ENCODE results near the gene CDK2. TPM values are rescaled to one million over a fixed set of nuclear protein-coding genes. Genes with fewer than 3 reads are reported as not detected.
"Not testable (repeated sequence)": the region's sequence is repeated elsewhere in the genome, so short reads cannot be mapped to it uniquely, and the experiment has no call there.

CDK2 gene
- polyA plus RNA-seq (2013, experiment 1 of 2): 69.3 TPM
- polyA plus RNA-seq (2013, experiment 2 of 2): 71.8 TPM

DNA sequence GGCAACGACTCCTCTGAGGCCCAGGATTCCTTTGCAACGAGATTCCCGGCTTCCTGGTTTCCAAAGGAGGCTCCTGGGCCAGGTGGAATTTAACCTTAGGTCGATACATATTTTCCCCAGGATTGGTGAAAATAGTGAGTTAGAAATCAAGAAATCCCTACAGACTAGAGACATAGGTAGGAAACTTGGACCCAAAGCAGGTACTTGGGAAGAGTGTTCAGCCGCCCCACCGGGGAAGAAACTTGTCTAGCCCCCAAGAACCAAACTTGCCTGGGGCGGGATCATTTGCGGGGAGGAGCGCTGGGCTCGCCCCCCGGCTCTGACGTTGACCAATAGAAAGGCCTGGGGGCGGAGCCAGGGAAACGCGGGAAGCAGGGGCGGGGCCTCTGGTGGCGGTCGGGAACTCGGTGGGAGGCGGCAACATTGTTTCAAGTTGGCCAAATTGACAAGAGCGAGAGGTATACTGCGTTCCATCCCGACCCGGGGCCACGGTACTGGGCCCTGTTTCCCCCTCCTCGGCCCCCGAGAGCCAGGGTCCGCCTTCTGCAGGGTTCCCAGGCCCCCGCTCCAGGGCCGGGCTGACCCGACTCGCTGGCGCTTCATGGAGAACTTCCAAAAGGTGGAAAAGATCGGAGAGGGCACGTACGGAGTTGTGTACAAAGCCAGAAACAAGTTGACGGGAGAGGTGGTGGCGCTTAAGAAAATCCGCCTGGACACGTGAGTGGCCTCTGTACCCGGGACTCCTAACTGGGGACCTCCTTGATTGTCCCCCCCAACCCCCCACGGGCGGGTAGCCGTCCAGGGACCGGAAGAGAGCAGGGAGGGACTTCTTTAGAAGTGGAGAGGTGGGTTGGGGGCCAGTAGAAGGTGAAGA is at the start of gene CDK2:
Gene CDK2 (plus strand): TSS at position 423 of the 874 bp plus-strand sequence. CDS start 179 bp downstream, at position 602.
- Histone ChIP-seq H3K14ac (ENCODE audit: low read length) (no peak within 1 kb of the TSS), H3K27me3 (ENCODE audit: control insufficient read depth in 3 of 3, insufficient read depth in 3 of 3, low read depth in 1 of 3, low read length in 3 of 3) (no peaks in the 10 kb centered on the region), H3K23ac (ENCODE audit: low read depth, low read length, poor library complexity) (peak within 1 kb of the TSS; percentile 20), H3K18ac (ENCODE audit: low read length) (peak within 1 kb of the TSS; percentile 96), H3K4ac (ENCODE audit: low read length) (peak within 1 kb of the TSS; percentile 5), H2BK15ac (ENCODE audit: low read length) (peak within 1 kb of the TSS; percentile 19), H3K9me3 (replicated peaks in 1 of 2; ENCODE audit: control insufficient read depth in 2 of 2, insufficient read depth in 1 of 2, low read depth in 1 of 2, low read length in 2 of 2) (no peaks in the 10 kb centered on the region), H2BK120ac (ENCODE audit: low read depth, low read length) (no peak within 1 kb of the TSS), H3K4me3 (ENCODE audit: low read length in 2 of 2) (peak within 1 kb of the TSS; percentile 82 to 95), H2AK5ac (ENCODE audit: low read depth, low read length) (peak within 1 kb of the TSS; percentile 66), H3K27ac (replicated peaks; ENCODE audit: low read length) (peak within 1 kb of the TSS; percentile 80), H2BK5ac (ENCODE audit: low read length) (peak within 1 kb of the TSS; percentile 70), H2AFZ (ENCODE audit: low read length) (peak within 1 kb of the TSS; percentile 97), H3K36me3 (replicated peaks in 1 of 2; ENCODE audit: control insufficient read depth in 2 of 2, insufficient read depth in 2 of 2, low read length in 2 of 2) (peaks cover 14 to 41% of the 10 kb centered on the region in 2 donors), H3K9ac (ENCODE audit: low read depth, low read length, poor library complexity) (peak within 1 kb of the TSS; percentile 84), H3K79me1 (ENCODE audit: low read depth, low read length) (peaks cover 1% of the 10 kb centered on the region), H4K8ac (ENCODE audit: low read depth, low read length) (no peak within 1 kb of the TSS), H3K4me1 (ENCODE audit: control insufficient read depth in 2 of 2, insufficient read depth in 1 of 2, low read depth in 1 of 2, low read length in 2 of 2) (peaks cover 8 to 20% of the 10 kb centered on the region in 2 donors), H2BK12ac (ENCODE audit: low read length) (no peak within 1 kb of the TSS), H3K4me2 (ENCODE audit: insufficient read depth, low read length, poor library complexity, severe bottlenecking) (peak within 1 kb of the TSS; percentile 79), H4K91ac (ENCODE audit: low read depth, low read length, poor library complexity) (no peak within 1 kb of the TSS)
- DNase-seq (ENCODE audit: low spot score): peak; percentile 89
- WGBS, 2 donors (ENCODE audit: extremely low coverage in 2 of 2, insufficient read length in 2 of 2, insufficient replicate concordance in 1 of 2): no CpG with 5 or more reads among the region's 45 CpGs

DNA sequence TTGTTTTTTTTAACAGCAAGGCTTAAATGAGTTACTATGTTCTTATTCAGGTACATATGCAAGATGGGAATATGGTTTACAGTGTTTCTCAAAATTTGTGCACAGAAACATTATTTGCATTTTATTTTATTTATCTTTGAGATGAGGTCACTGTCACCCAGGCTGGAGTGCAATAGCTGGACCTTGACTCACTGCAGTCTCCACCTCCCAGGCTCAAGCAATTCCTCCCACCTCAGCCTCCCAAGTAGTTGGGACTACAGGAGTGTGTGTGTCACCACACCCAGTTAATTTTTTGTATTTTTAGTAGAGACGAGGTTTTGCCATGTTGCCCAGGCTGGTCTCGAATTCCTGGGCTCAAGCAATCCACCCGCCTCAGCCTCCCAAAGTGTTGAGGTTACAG is 47.6 kb upstream of the CDK2 start:
- not testable (repeated sequence) for H2AFZ ChIP-seq (ENCODE audit: low read length); H3K18ac ChIP-seq (ENCODE audit: low read length); H3K9ac ChIP-seq (ENCODE audit: low read depth, low read length, poor library complexity); H3K79me1 ChIP-seq (ENCODE audit: low read depth, low read length); H3K4me2 ChIP-seq (ENCODE audit: insufficient read depth, low read length, poor library complexity, severe bottlenecking); H3K4me1 ChIP-seq (ENCODE audit: control insufficient read depth in 2 of 2, insufficient read depth in 1 of 2, low read depth in 1 of 2, low read length in 2 of 2); H3K23ac ChIP-seq (ENCODE audit: low read depth, low read length, poor library complexity); H3K4ac ChIP-seq (ENCODE audit: low read length); H2BK120ac ChIP-seq (ENCODE audit: low read depth, low read length); H2BK12ac ChIP-seq (ENCODE audit: low read length); H2AK5ac ChIP-seq (ENCODE audit: low read depth, low read length); H3K14ac ChIP-seq (ENCODE audit: low read length); H3K4me3 ChIP-seq (ENCODE audit: low read length in 2 of 2); H3K27me3 ChIP-seq (ENCODE audit: control insufficient read depth in 3 of 3, insufficient read depth in 3 of 3, low read depth in 1 of 3, low read length in 3 of 3); DNase-seq (ENCODE audit: low spot score); H3K27ac ChIP-seq (replicated peaks; ENCODE audit: low read length); H2BK15ac ChIP-seq (ENCODE audit: low read length); H4K8ac ChIP-seq (ENCODE audit: low read depth, low read length); H3K9me3 ChIP-seq (replicated peaks in 1 of 2; ENCODE audit: control insufficient read depth in 2 of 2, insufficient read depth in 1 of 2, low read depth in 1 of 2, low read length in 2 of 2); H2BK5ac ChIP-seq (ENCODE audit: low read length); H4K91ac ChIP-seq (ENCODE audit: low read depth, low read length, poor library complexity)
- WGBS, 2 donors (ENCODE audit: extremely low coverage in 2 of 2, insufficient read length in 2 of 2, insufficient replicate concordance in 1 of 2): no CpG with 5 or more reads among the region's 3 CpGs
- peaks cover 4 to 79% of the 10 kb centered on the region in 2 donors for H3K36me3 ChIP-seq (replicated peaks in 1 of 2; ENCODE audit: control insufficient read depth in 2 of 2, insufficient read depth in 2 of 2, low read length in 2 of 2)

GRCh38 chr12:55922126-55922525 is 44.5 kb upstream of the CDK2 start:
- Histone ChIP-seq H3K36me3 (replicated peaks in 1 of 2; ENCODE audit: control insufficient read depth in 2 of 2, insufficient read depth in 2 of 2, low read length in 2 of 2) (peaks cover 9 to 76% of the 10 kb centered on the region in 2 donors), H3K27ac (replicated peaks; ENCODE audit: low read length) (no peak overlapping the region), H2BK120ac (ENCODE audit: low read depth, low read length) (no peak overlapping the region), H2BK12ac (ENCODE audit: low read length) (no peak overlapping the region), H3K14ac (ENCODE audit: low read length) (peak overlapping the region; percentile 5), H3K4me1 (ENCODE audit: control insufficient read depth in 2 of 2, insufficient read depth in 1 of 2, low read depth in 1 of 2, low read length in 2 of 2) (peaks cover 6 to 9% of the 10 kb centered on the region in 2 donors), H4K8ac (ENCODE audit: low read depth, low read length) (no peak overlapping the region), H3K79me1 (ENCODE audit: low read depth, low read length) (peaks cover 3% of the 10 kb centered on the region), H3K9ac (ENCODE audit: low read depth, low read length, poor library complexity) (no peak overlapping the region), H2BK15ac (ENCODE audit: low read length) (no peak overlapping the region), H3K23ac (ENCODE audit: low read depth, low read length, poor library complexity) (no peak overlapping the region), H3K27me3 (ENCODE audit: control insufficient read depth in 3 of 3, insufficient read depth in 3 of 3, low read depth in 1 of 3, low read length in 3 of 3) (peaks cover 0 to 2% (median 0%) of the 10 kb centered on the region in 3 experiments), H4K91ac (ENCODE audit: low read depth, low read length, poor library complexity) (no peak overlapping the region), H3K18ac (ENCODE audit: low read length) (no peak overlapping the region), H3K4ac (ENCODE audit: low read length) (no peak overlapping the region), H3K9me3 (replicated peaks in 1 of 2; ENCODE audit: control insufficient read depth in 2 of 2, insufficient read depth in 1 of 2, low read depth in 1 of 2, low read length in 2 of 2) (no peaks in the 10 kb centered on the region), H3K4me2 (ENCODE audit: insufficient read depth, low read length, poor library complexity, severe bottlenecking) (no peak overlapping the region), H2BK5ac (ENCODE audit: low read length) (no peak overlapping the region), H2AFZ (ENCODE audit: low read length) (no peak overlapping the region), H2AK5ac (ENCODE audit: low read depth, low read length) (no peak overlapping the region), H3K4me3 (ENCODE audit: low read length in 2 of 2) (no peak overlapping the region)
- no peak for DNase-seq (ENCODE audit: low spot score)
- WGBS, 2 donors (ENCODE audit: extremely low coverage in 2 of 2, insufficient read length in 2 of 2, insufficient replicate concordance in 1 of 2): no CpG with 5 or more reads among the region's 3 CpGs

GRCh38 chr12:55923648-55924047 is 43.0 kb upstream of the CDK2 start:
- H2BK5ac ChIP-seq (ENCODE audit: low read length): not testable (repeated sequence)
- peaks cover 9 to 70% of the 10 kb centered on the region in 2 donors for H3K36me3 ChIP-seq (replicated peaks in 1 of 2; ENCODE audit: control insufficient read depth in 2 of 2, insufficient read depth in 2 of 2, low read length in 2 of 2)

More at GRCh38 chr12:55923648-55924047, 43.0 kb upstream of the CDK2 start:
- H2AFZ ChIP-seq (ENCODE audit: low read length); H3K27me3 ChIP-seq (ENCODE audit: control insufficient read depth in 3 of 3, insufficient read depth in 3 of 3, low read depth in 1 of 3, low read length in 3 of 3); H3K4me1 ChIP-seq (ENCODE audit: control insufficient read depth in 2 of 2, insufficient read depth in 1 of 2, low read depth in 1 of 2, low read length in 2 of 2); H4K91ac ChIP-seq (ENCODE audit: low read depth, low read length, poor library complexity); H3K27ac ChIP-seq (replicated peaks; ENCODE audit: low read length); DNase-seq (ENCODE audit: low spot score); H3K4ac ChIP-seq (ENCODE audit: low read length); H2AK5ac ChIP-seq (ENCODE audit: low read depth, low read length); H3K9me3 ChIP-seq (replicated peaks in 1 of 2; ENCODE audit: control insufficient read depth in 2 of 2, insufficient read depth in 1 of 2, low read depth in 1 of 2, low read length in 2 of 2); H2BK15ac ChIP-seq (ENCODE audit: low read length); H3K79me1 ChIP-seq (ENCODE audit: low read depth, low read length); H3K18ac ChIP-seq (ENCODE audit: low read length); H3K23ac ChIP-seq (ENCODE audit: low read depth, low read length, poor library complexity); H4K8ac ChIP-seq (ENCODE audit: low read depth, low read length); H2BK12ac ChIP-seq (ENCODE audit: low read length); H3K4me3 ChIP-seq (ENCODE audit: low read length in 2 of 2); H2BK120ac ChIP-seq (ENCODE audit: low read depth, low read length); H3K4me2 ChIP-seq (ENCODE audit: insufficient read depth, low read length, poor library complexity, severe bottlenecking); H3K14ac ChIP-seq (ENCODE audit: low read length); H3K9ac ChIP-seq (ENCODE audit: low read depth, low read length, poor library complexity): not testable (repeated sequence)
- no CpG with 5 or more reads among the region's 9 CpGs for WGBS, 2 donors (ENCODE audit: extremely low coverage in 2 of 2, insufficient read length in 2 of 2, insufficient replicate concordance in 1 of 2)

Measured in neuronal stem cell (in vitro differentiated cells).